H1 (cell line): ENCODE results near the gene UPF1. TPM values are rescaled to one million over a fixed set of nuclear protein-coding genes. Genes with fewer than 3 reads are reported as not detected.

Experiments used
- CTCF ChIA-PET: fragments of 300-600 bp; sonication (Branson Sonifier 250); formaldehyde crosslinking; loops from one replicate; lab custom pipeline; 2021; ENCODE audit not compliant: partially characterized antibody; lab: Charles Lee
- POLR2A ChIA-PET: fragments of 300-600 bp; sonication (Branson Sonifier 250); formaldehyde crosslinking; loops from one replicate; lab custom pipeline; 2021; ENCODE audit warnings: inconsistent platforms; ENCODE audit not compliant: partially characterized antibody; lab: Charles Lee
- DNase-seq, 2 experiments: peaks; one replicate each; pipeline versions ENCODE4 v3.0.0 to v3.0.0-alpha.2; 2010 to 2022; ENCODE audit warnings: low spot score in 2 of 2, low read depth in 1 of 2, mixed read lengths in 1 of 2
- FAIRE-seq: peaks from 2 replicates; lab custom pipeline; 2011; peaks lifted over from hg19 to GRCh38; lab: Jason Lieb, UNC
- H2AFZ ChIP-seq: 2 replicates; pipeline ENCODE4 v1.8.1; 2012; ENCODE audit warnings: low read length, inconsistent platforms
- H2AK5ac ChIP-seq: 2 replicates; pipeline ENCODE4 v1.6.1; 2013; ENCODE audit warnings: low read depth, low read length
- H2BK120ac ChIP-seq: replicated peaks from 2 replicates; pipeline ENCODE3; 2013; ENCODE audit warnings: low read depth, low read length, inconsistent platforms
- H2BK12ac ChIP-seq: 2 replicates; pipeline ENCODE4 v1.6.1; 2013; ENCODE audit warnings: low read depth, low read length
- H2BK15ac ChIP-seq: 2 replicates; pipeline ENCODE4 v1.6.1; 2013; ENCODE audit warnings: low read length
- H2BK20ac ChIP-seq: 2 replicates; pipeline ENCODE4 v1.6.1; 2013; ENCODE audit warnings: low read length
- H2BK5ac ChIP-seq: 2 replicates; pipeline ENCODE4 v1.6.1; 2013; ENCODE audit warnings: low read depth, low read length
- H3K14ac ChIP-seq: 2 replicates; pipeline ENCODE4 v1.6.1; 2013; ENCODE audit warnings: inconsistent platforms; ENCODE audit not compliant: insufficient read length
- H3K18ac ChIP-seq: 2 replicates; pipeline ENCODE4 v1.6.1; 2013; ENCODE audit warnings: low read length; ENCODE audit errors: extremely low read depth
- H3K23ac ChIP-seq: 2 replicates; pipeline ENCODE4 v1.6.1; 2013; ENCODE audit warnings: inconsistent platforms; ENCODE audit not compliant: insufficient read length
- H3K23me2 ChIP-seq: 2 replicates; pipeline ENCODE4 v1.6.1; 2013; ENCODE audit warnings: low read depth, low read length
- H3K27ac ChIP-seq: 2 replicates; pipeline ENCODE4 v1.6.1; 2011; ENCODE audit warnings: low read depth, low read length, inconsistent platforms
- H3K27me3 ChIP-seq, 4 experiments: replicated peaks in 1 of 4; 1 replicate in 1 of 4; 2 replicates in 3 of 4; pipeline versions ENCODE4 v1.6.1 to v1.8.1; 2011 to 2013; ENCODE audit warnings: low read length in 3 of 4, mild to moderate bottlenecking in 3 of 4, inconsistent platforms in 2 of 4, mixed read lengths in 2 of 4, moderate library complexity in 1 of 4; ENCODE audit not compliant: control insufficient read depth in 3 of 4, insufficient read depth in 3 of 4; ENCODE audit errors: extremely low read depth in 1 of 4
- H3K36me3 ChIP-seq, 4 experiments: 2 replicates each; pipeline versions ENCODE4 v1.6.1 to v1.8.1; 2011 to 2013; ENCODE audit warnings: mild to moderate bottlenecking in 4 of 4, low read length in 3 of 4, moderate library complexity in 2 of 4, control low read depth in 1 of 4, inconsistent platforms in 1 of 4; ENCODE audit not compliant: insufficient read depth in 4 of 4, control insufficient read depth in 2 of 4
- H3K4ac ChIP-seq: replicated peaks from 2 replicates; pipeline ENCODE3; 2013; ENCODE audit warnings: low read length, low read depth, mixed read lengths, inconsistent platforms; ENCODE audit not compliant: insufficient read length
- H3K4me1 ChIP-seq, 4 experiments: replicated peaks in 1 of 4; 1 replicate in 1 of 4; 2 replicates in 3 of 4; pipeline versions ENCODE4 v1.6.1 to v1.8.1; 2011 to 2013; ENCODE audit warnings: low read length in 3 of 4, inconsistent platforms in 2 of 4, mixed read lengths in 1 of 4; ENCODE audit not compliant: insufficient read depth in 4 of 4, control insufficient read depth in 3 of 4
- H3K4me2 ChIP-seq, 2 experiments: 2 replicates each; pipeline versions ENCODE4 v1.6.1 to v1.8.1; 2011 to 2013; ENCODE audit warnings: low read depth in 2 of 2, low read length in 2 of 2, control low read depth in 1 of 2, inconsistent platforms in 1 of 2, mild to moderate bottlenecking in 1 of 2; ENCODE audit not compliant: insufficient read depth in 1 of 2
- H3K4me3 ChIP-seq, 4 experiments: fragments of 200-600, 300-600 bp in 1 of 4; sonication (generic), shearing (Covaris generic), sonication (Bioruptor Twin) in 1 of 4; 2 replicates each; pipeline versions ENCODE4 v1.5.1 to v1.8.1; 2011 to 2016; ENCODE audit warnings: low read length in 4 of 4, low read depth in 3 of 4, control low read depth in 2 of 4, inconsistent platforms in 2 of 4, mild to moderate bottlenecking in 2 of 4, mixed read lengths in 1 of 4, moderate library complexity in 1 of 4; ENCODE audit not compliant: insufficient read depth in 2 of 4; ENCODE audit errors: extremely low read depth in 1 of 4
- H3K56ac ChIP-seq: replicated peaks from 2 replicates; pipeline ENCODE3; 2013; ENCODE audit warnings: low read depth, mild to moderate bottlenecking, mixed read lengths, low read length, inconsistent platforms; ENCODE audit not compliant: insufficient read length
- H3K79me1 ChIP-seq: 2 replicates; pipeline ENCODE4 v1.6.1; 2013; ENCODE audit warnings: low read depth, low read length, control low read depth
- H3K79me2 ChIP-seq, 2 experiments: 2 replicates each; pipeline versions ENCODE4 v1.6.1 to v1.8.1; 2012 to 2013; ENCODE audit warnings: low read length in 2 of 2, mild to moderate bottlenecking in 2 of 2, inconsistent platforms in 1 of 2; ENCODE audit not compliant: insufficient read depth in 2 of 2, control insufficient read depth in 1 of 2
- H3K9ac ChIP-seq, 4 experiments: replicated peaks in 1 of 4; 1 replicate in 1 of 4; 2 replicates in 3 of 4; pipeline versions ENCODE4 v1.6.1 to v1.8.1; 2011 to 2013; ENCODE audit warnings: low read depth in 3 of 4, low read length in 3 of 4, control low read depth in 2 of 4, mild to moderate bottlenecking in 2 of 4, moderate library complexity in 2 of 4, inconsistent platforms in 1 of 4; ENCODE audit errors: extremely low read depth in 1 of 4
- H3K9me3 ChIP-seq, 2 experiments: 2 replicates each; pipeline versions ENCODE4 v1.6.1 to v1.8.1; 2012 to 2013; ENCODE audit warnings: mild to moderate bottlenecking in 2 of 2, moderate library complexity in 2 of 2, control low read depth in 1 of 2, inconsistent platforms in 1 of 2, low read depth in 1 of 2, low read length in 1 of 2, mixed read lengths in 1 of 2; ENCODE audit not compliant: insufficient read depth in 2 of 2
- H4K20me1 ChIP-seq, 2 experiments: replicated peaks in 1 of 2; 2 replicates each; pipeline versions ENCODE3 to v1.8.1; 2011 to 2013; ENCODE audit warnings: inconsistent platforms in 2 of 2, low read length in 2 of 2, mild to moderate bottlenecking in 1 of 2; ENCODE audit not compliant: insufficient read depth in 2 of 2, control insufficient read depth in 1 of 2
- H4K5ac ChIP-seq: 2 replicates; pipeline ENCODE4 v1.6.1; 2013; ENCODE audit warnings: low read length, low read depth, mixed read lengths, inconsistent platforms; ENCODE audit not compliant: insufficient read length
- H4K8ac ChIP-seq: 2 replicates; pipeline ENCODE4 v1.8.0; 2013; ENCODE audit warnings: mild to moderate bottlenecking, moderate library complexity, low read length, inconsistent platforms; ENCODE audit not compliant: insufficient read depth; ENCODE audit errors: extremely low read depth
- H4K91ac ChIP-seq: replicated peaks from 2 replicates; pipeline ENCODE3; 2013; ENCODE audit warnings: low read length, mixed read lengths, inconsistent platforms; ENCODE audit not compliant: insufficient read length
- SRF ChIP-seq: IDR thresholded peaks from 2 replicates; pipeline ENCODE4 v1.6.1; 2011; ENCODE audit warnings: mild to moderate bottlenecking, low read depth, low read length, moderate library complexity
- WGBS, 2 experiments: shearing (Covaris generic) in 1 of 2; methylation state at CpG; one replicate each; pipeline versions ENCODE4 v1.1.6 to v1.1.7; 2013 to 2015; ENCODE audit warnings: low lambda C conversion rate in 2 of 2, mixed read lengths in 2 of 2, inconsistent platforms in 1 of 2, low coverage in 1 of 2, missing lambda C conversion rate in 1 of 2; ENCODE audit not compliant: insufficient replicate concordance in 2 of 2, insufficient coverage in 1 of 2, insufficient read length in 1 of 2; ENCODE audit errors: extremely low coverage in 1 of 2, missing lambda C conversion rate in 1 of 2; 5-methylcytosine and 5-hydroxymethylcytosine counted together
- polyA plus RNA-seq, 7 experiments: library from polyadenylated mRNA; depleted of rRNA in 3 of 7; stranded (reverse) in 5 of 7; unstranded in 2 of 7; fragments of >200 nt in 5 of 7; fragments of 200-250 nt in 2 of 7; gene quantifications; 1 replicate in 5 of 7; 2 replicates in 1 of 7; 4 replicates in 1 of 7; pipeline versions ENCODE4 v1.2.1 to v1.2.3, GENCODE V29; 2011 to 2013; ENCODE audit warnings: missing spikeins in 2 of 7, mixed read lengths in 2 of 7
- total RNA-seq: library from RNA; stranded (reverse); fragmentation: NEBNext Ultra II Directional; extraction: Animal tissue kit (Norgen Biotek cat#: 25700); gene quantifications from 2 replicates; pipeline ENCODE4 v1.2.1, GENCODE V29; 2021

Gene UPF1
- total and polyA plus RNA-seq, 2 of the 8 experiments (the other 6 are each of a cell fraction or from before 2014, with no cell fraction given) = 46.4 to 62.0 TPM

DNA sequence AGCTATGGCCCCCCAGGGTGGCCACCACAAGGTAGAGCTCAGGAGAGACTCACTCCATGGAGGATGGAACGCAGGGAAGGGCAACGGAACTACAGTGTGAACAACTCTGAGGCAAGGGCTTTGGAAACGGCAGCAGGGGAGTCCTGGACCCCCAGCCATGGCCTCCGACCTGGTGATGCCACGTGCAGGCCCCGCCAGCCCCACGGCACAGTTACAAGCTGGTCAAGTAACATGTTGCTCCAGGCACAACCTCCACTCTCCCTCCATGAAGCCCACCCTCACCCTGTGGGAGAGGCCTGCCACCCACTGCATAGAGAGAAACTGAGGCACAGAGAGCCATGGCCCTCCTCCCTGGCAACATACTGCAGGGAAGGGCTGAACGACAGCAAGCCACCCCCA is 73.3 kb downstream of the UPF1 start:
- CTCF ChIA-PET = interaction anchor here (1.9 to 7.8 kb wide), 3 partner anchors 11 to 14 kb away, joined by 5 to 34 read pairs (median 13); partner anchors contain the start of genes COPE and DDX49
- WGBS, 2 experiments = 97% methylated on average over 8 of the region's 8 CpGs; no CpG with 5 or more reads in 1 of the 2 experiments

More for the DNA sequence above, 73.3 kb downstream of the UPF1 start:
- FAIRE-seq (no peak), DNase-seq (no peak)
- Histone ChIP-seq H3K23ac (no peak overlapping the region), H2AK5ac (no peak overlapping the region), H3K4me2 (no peak overlapping the region), H2BK15ac (no peak overlapping the region), H3K27me3 (no peaks in the 10 kb centered on the region), H2AFZ (no peak overlapping the region), H3K4me1 (no peaks in the 10 kb centered on the region), H3K4me3 (no peak overlapping the region), H3K36me3 (peaks cover 0 to 25% (median 5%) of the 10 kb centered on the region in 4 experiments; a peak in 5 of 8 replicates), H3K14ac (no peak overlapping the region), H3K23me2 (no peaks in the 10 kb centered on the region), H2BK120ac (no peak overlapping the region), H4K8ac (no peak overlapping the region), H4K20me1 (peaks cover 0 to 10% of the 10 kb centered on the region in 2 experiments), H3K9me3 (no peaks in the 10 kb centered on the region), H3K79me2 (no peaks in the 10 kb centered on the region), H2BK5ac (no peak overlapping the region), H2BK12ac (no peak overlapping the region), H3K18ac (no peak overlapping the region), H3K79me1 (no peaks in the 10 kb centered on the region), H3K4ac (no peak overlapping the region), H2BK20ac (no peak overlapping the region), H4K91ac (no peak overlapping the region), H3K56ac (no peak overlapping the region), H3K27ac (no peak overlapping the region), H3K9ac (no peak overlapping the region), H4K5ac (no peak overlapping the region)
- POLR2A ChIA-PET = interaction anchor here (1.1 to 4.5 kb wide), 5 partner anchors 9 to 46 kb away, joined by 3 to 21 read pairs (median 6); partner anchors contain the start of genes COPE and DDX49
- no peak for TF ChIP-seq SRF
